Measurements from ENCODE around the gene SEPTIN12. TPM values are rescaled to one million over a fixed set of nuclear protein-coding genes. Genes with fewer than 3 reads are reported as not detected.

The SEPTIN12 gene
- total RNA-seq, 4 donors from 2014 or later, result not detected

DNA sequence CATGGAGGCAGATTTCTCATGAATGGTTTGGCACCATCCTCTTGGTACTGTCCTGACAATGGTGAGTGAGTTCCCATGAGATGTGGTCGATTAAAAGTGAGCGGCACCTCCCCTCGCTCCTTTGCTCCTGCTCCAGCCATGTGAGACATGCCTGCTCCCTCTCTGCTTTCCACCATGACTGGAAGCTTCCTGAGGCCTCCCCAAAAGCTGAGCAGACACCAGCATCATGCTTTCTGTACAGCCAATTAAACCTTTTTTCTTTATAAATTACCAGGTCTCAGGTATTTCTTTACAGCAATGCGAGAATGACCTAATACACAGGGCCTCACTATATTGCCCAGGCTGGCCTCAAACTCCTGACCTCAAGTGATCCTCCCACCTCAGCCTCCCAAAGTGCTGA lies 33.3 kb downstream of the SEPTIN12 start:
- DNase-seq (ENCODE audit: low spot score), result no peak
- TF ChIP-seq, protein P1, sequence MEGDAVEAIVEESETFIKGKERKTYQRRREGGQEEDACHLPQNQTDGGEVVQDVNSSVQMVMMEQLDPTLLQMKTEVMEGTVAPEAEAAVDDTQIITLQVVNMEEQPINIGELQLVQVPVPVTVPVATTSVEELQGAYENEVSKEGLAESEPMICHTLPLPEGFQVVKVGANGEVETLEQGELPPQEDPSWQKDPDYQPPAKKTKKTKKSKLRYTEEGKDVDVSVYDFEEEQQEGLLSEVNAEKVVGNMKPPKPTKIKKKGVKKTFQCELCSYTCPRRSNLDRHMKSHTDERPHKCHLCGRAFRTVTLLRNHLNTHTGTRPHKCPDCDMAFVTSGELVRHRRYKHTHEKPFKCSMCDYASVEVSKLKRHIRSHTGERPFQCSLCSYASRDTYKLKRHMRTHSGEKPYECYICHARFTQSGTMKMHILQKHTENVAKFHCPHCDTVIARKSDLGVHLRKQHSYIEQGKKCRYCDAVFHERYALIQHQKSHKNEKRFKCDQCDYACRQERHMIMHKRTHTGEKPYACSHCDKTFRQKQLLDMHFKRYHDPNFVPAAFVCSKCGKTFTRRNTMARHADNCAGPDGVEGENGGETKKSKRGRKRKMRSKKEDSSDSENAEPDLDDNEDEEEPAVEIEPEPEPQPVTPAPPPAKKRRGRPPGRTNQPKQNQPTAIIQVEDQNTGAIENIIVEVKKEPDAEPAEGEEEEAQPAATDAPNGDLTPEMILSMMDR (IDR thresholded peaks at IDR 0.05), result no peak
- no peak for ATAC-seq (ENCODE audit: low FRiP score)

DNA sequence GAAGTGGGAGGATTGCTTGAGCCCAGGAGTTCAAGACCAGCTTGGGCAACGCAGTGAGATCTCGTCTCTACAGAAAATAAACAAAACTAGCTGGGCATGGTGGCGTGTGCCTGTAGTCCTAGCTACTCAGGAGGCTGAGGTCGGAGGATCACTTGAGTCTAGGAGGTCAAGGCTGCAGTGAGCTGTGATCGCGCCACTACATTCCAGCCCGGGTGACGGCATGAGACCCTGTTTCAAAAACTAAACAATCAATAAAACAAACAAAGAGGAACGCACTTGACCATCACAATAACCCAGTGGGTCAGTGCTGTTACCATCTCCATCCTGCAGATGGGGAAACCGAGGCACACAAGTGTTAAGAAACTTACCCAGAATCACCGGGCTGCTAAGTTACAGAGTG lies 34.9 kb downstream of the SEPTIN12 start:
- ATAC-seq (ENCODE audit: low FRiP score) (no peak), DNase-seq (ENCODE audit: low spot score) (no peak)
- TF ChIP-seq, protein P1 (IDR thresholded peaks at IDR 0.05), result no peak

DNA sequence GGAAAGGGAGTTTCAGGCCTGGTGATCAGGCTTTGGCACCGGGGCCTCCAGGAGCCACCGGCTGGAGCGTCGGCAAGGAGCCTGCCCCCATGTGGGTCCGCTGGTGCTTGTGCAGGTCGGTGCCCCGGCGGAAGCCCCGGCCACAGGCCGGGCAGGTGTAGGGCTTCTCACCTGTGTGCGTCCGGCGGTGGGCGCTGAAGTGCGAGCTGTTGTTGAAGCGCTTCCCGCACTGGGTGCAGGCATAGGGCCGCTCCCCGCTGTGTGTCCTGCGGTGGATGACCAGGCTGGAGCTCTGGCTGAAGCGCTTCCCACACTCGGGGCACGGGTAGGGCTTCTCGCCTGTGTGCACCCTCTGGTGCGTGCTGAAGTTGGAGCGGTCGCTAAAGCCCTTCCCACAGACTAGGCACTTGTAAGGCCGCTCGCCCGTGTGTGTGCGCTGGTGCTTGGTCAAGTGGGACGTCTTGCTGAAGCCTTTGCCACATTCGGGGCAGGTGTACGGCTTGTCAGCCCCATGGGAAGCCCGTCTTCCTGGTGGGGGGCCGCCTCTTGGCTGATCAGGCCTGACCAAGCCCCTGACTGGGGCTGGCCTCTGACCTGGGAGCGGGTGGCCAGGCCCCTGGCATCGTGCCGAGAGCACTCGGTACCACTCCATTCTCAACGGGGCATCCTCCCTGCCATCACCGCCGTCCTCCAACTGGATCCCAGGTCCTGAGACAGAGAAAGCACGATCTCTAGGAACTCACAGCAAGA lies 35.6 kb downstream of the SEPTIN12 start:
- ATAC-seq (ENCODE audit: low FRiP score) (no peak), DNase-seq (ENCODE audit: low spot score) (no peak)
- TF ChIP-seq, protein P1 (IDR thresholded peaks at IDR 0.05), result no peak

DNA sequence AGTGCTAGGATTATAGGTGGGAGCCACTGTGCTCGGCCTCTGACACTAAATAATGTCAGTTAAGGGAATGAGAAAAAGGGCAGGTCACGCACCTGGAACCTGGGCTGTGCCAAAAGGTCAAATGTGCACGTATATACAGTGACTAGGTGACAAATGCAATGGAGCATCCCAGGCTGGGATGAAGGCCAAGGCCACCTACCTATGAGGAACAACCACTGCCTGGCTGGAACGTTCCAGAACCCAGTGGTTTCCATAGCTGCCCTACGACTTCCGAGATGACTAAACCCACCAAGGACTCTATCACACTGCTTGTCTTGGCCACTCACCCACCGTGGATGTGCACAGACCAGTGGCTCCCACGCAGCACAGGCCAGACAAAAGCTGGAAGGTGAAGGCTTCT lies 37.2 kb downstream of the SEPTIN12 start:
- no peak for ATAC-seq (ENCODE audit: low FRiP score)
- no peak for DNase-seq (ENCODE audit: low spot score)
- TF ChIP-seq, protein P1 (IDR thresholded peaks at IDR 0.05), result no peak

DNA sequence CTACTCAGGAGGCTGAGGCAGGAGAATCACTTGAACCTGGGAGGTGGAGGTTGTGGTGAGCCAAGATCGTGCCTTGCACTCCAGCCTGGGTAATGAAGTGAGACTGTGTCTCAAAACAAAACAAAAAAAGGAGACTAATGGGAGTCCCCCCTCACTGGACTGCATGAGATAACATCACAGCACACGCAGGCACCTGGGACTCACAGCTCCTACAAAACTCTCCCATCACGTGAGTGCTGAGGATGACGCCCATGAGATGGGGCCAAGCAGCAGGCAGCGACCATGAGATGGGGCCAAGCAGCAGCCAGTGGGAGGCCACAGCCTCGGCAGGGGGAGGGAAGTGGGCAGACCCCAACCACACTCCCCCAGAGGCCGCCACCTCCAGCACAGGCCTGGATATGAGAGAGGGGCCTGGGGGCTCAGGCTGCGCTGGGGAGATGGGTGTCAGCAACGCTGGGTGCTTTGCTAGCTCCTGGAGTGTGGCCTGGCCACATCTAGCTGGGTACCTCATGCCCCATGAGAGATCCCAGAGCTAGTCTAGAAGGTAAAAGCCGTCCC lies 38.4 kb downstream of the SEPTIN12 start:
- no peak for ATAC-seq (ENCODE audit: low FRiP score)
- DNase-seq (ENCODE audit: low spot score), result no peak
- TF ChIP-seq, protein P1 (IDR thresholded peaks at IDR 0.05), result no peak

DNA sequence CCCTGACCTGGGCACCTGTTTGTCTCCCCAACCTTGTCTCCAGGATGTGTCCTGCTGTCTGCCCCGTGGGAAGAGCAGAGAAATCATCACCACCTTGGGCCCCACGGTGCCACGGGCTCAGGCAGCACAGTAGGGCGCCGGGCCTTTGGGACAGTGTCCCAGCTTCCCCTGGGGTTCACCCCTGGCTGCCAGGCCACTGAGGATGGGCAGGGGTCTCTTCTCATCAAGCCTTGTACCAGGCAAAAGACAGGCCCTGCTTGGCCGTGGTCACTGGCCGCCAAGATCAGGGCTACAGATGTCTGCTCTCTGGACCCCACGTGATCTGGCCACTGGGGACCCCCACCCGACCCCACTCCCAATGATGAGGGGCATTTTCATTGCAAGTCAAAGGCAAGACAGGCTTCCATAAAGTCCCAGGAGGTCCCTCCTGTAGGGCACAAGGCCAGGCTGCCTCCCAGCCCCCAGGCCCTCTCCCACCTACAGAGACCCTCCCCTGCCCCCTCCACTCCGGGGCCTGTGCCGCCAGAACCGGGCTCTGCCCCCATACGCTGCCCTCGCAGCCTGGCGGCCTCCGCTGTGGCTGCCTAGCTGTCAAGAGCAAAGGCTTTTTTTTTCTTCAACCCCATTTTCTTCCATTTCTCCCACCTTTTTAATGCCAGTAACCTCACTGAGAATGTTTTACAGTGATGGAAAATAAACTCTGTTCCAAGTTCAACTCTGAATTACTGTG lies 39.3 kb downstream of the SEPTIN12 start:
- DNase-seq (ENCODE audit: low spot score) (no peak), ATAC-seq (ENCODE audit: low FRiP score) (no peak)
- TF ChIP-seq, protein P1 (IDR thresholded peaks at IDR 0.05), result no peak
